AG04450 (cell line): ENCODE data around the gene SERAC1. TPM values are rescaled to one million over a fixed set of nuclear protein-coding genes. Genes with fewer than 3 reads are reported as not detected.

ENCODE experiments used
- CTCF ChIA-PET: fragments of 300-600, 350-600 bp; formaldehyde crosslinking; extraction: SDS; loops from one replicate; lab custom pipeline; 2022; ENCODE audit warnings: antibody characterized with exemption, inconsistent platforms; lab: Charles Lee
- POLR2A ChIA-PET: fragments of 350-600 bp; formaldehyde crosslinking; extraction: SDS; loops from one replicate; lab custom pipeline; 2021; ENCODE audit warnings: antibody characterized with exemption, inconsistent platforms; lab: Yijun Ruan, JAX
- DNase-seq: peaks from one replicate; pipeline ENCODE4 v3.0.0-alpha.2; 2011; ENCODE audit warnings: low read depth, low spot score
- H3K27ac ChIP-seq: one replicate; pipeline ENCODE4 v1.5.1; 2012; ENCODE audit warnings: low read depth, low read length, control low read depth
- H3K27me3 ChIP-seq: one replicate; pipeline ENCODE4 v1.6.0; 2012; ENCODE audit warnings: low read length; ENCODE audit not compliant: control insufficient read depth, insufficient read depth
- H3K4me3 ChIP-seq: 2 replicates; pipeline ENCODE4 v1.5.1; 2011; ENCODE audit warnings: mild to moderate bottlenecking, low read depth, low read length, control low read depth
- H3K9me3 ChIP-seq: 2 replicates; pipeline ENCODE4 v1.5.1; 2012; ENCODE audit warnings: low read length; ENCODE audit not compliant: control insufficient read depth, insufficient read depth
- CTCF ChIP-seq: IDR thresholded peaks from 2 replicates; pipeline ENCODE4 v1.5.1; 2011; ENCODE audit warnings: low read depth, low read length, control low read depth, inconsistent platforms
- polyA plus RNA-seq: library from polyadenylated mRNA; depleted of rRNA; stranded (reverse); fragments of >200 nt; gene quantifications from 2 replicates; pipeline ENCODE4 v1.2.3, GENCODE V29; 2011

The SERAC1 gene
- polyA plus RNA-seq, 1 experiment, result 14.5 TPM

GRCh38 chr6:158115508-158115907 is 52.6 kb downstream of the SERAC1 start:
- ChIA-PET POLR2A (no interaction called here), CTCF (no interaction called here)
- DNase-seq, result no peak
- no peak overlapping the region for H3K27ac ChIP-seq
- TF ChIP-seq CTCF, result no peak
- H3K9me3 ChIP-seq, result no peaks in the 10 kb centered on the region
- no peaks in the 10 kb centered on the region for H3K27me3 ChIP-seq
- H3K4me3 ChIP-seq, result no peak overlapping the region

- CTCF ChIA-PET, result no interaction called here
- Histone ChIP-seq H3K27me3 (no peaks in the 10 kb centered on the region), H3K9me3 (no peaks in the 10 kb centered on the region), H3K4me3 (no peak overlapping the region), H3K27ac (no peak overlapping the region)
- DNase-seq, result no peak
- POLR2A ChIA-PET, result no interaction called here
- TF ChIP-seq CTCF, result no peak
Observed at GRCh38 chr6:158115102-158115501, 53.0 kb downstream of the SERAC1 start.

- no peak for TF ChIP-seq CTCF
- H3K4me3 ChIP-seq, result no peak overlapping the region
- CTCF ChIA-PET, result no interaction called here
- POLR2A ChIA-PET, result no interaction called here
- no peak for DNase-seq
- H3K9me3 ChIP-seq, result no peaks in the 10 kb centered on the region
- no peak overlapping the region for H3K27ac ChIP-seq
- no peaks in the 10 kb centered on the region for H3K27me3 ChIP-seq
Observed at GRCh38 chr6:158113802-158114201, 54.3 kb downstream of the SERAC1 start.

GRCh38 chr6:158111987-158112386 is 56.1 kb downstream of the SERAC1 start:
- CTCF ChIA-PET, result no interaction called here
- TF ChIP-seq CTCF, result no peak
- Histone ChIP-seq H3K27me3 (no peaks in the 10 kb centered on the region), H3K9me3 (no peaks in the 10 kb centered on the region), H3K4me3 (no peak overlapping the region), H3K27ac (no peak overlapping the region)
- DNase-seq, result no peak
- POLR2A ChIA-PET, result no interaction called here

- no peak for TF ChIP-seq CTCF
- Histone ChIP-seq H3K27me3 (no peaks in the 10 kb centered on the region), H3K9me3 (no peaks in the 10 kb centered on the region), H3K27ac (no peak overlapping the region), H3K4me3 (no peak overlapping the region)
- POLR2A ChIA-PET, result no interaction called here
- CTCF ChIA-PET, result interaction anchor here (1.0 kb wide), 1 partner anchor 22 kb away, joined by 4 read pairs; no protein-coding TSS in a partner anchor
- no peak for DNase-seq
Observed at GRCh38 chr6:158110986-158111385, 57.1 kb downstream of the SERAC1 start.
